Measurements from ENCODE around the gene FKBP2.

FKBP2 gene

GRCh38 chr11:64240435-64241240 is at the start of gene FKBP2:
Gene FKBP2 (plus strand): TSS chr11:64241095. CDS start chr11:64242388, 1,293 bp downstream.
- DNase-seq (ENCODE audit: low spot score) = peak; percentile 97

GRCh38 chr11:64192434-64192833 is 48.5 kb upstream of the FKBP2 start:
- no peak for DNase-seq (ENCODE audit: low spot score)

- DNase-seq (ENCODE audit: low spot score) = no peak
These were observed 44.3 kb upstream of the FKBP2 start for GRCh38 chr11:64196626-64197025.

- no peak for DNase-seq (ENCODE audit: low spot score)
These were observed 42.4 kb upstream of the FKBP2 start for GRCh38 chr11:64198511-64198910.

- DNase-seq (ENCODE audit: low spot score) = no peak
These were observed 39.4 kb upstream of the FKBP2 start for GRCh38 chr11:64201543-64201942.

GRCh38 chr11:64202992-64203391 is 37.9 kb upstream of the FKBP2 start:
- DNase-seq (ENCODE audit: low spot score) = no peak

- DNase-seq (ENCODE audit: low spot score) = no peak
These were observed 37.3 kb upstream of the FKBP2 start for GRCh38 chr11:64203421-64204079.

- no peak for DNase-seq (ENCODE audit: low spot score)
These were observed 36.8 kb upstream of the FKBP2 start for GRCh38 chr11:64204080-64204440.

- peak; percentile 91 for DNase-seq (ENCODE audit: low spot score)
These were observed 36.4 kb upstream of the FKBP2 start for GRCh38 chr11:64204464-64204989.

GRCh38 chr11:64206457-64207255 is 34.2 kb upstream of the FKBP2 start, which contains the start of gene FERMT3:
Gene FERMT3 (plus strand): TSS chr11:64206721. CDS start chr11:64207365, 644 bp downstream.
- no peak for DNase-seq (ENCODE audit: low spot score)

GRCh38 chr11:64207256-64208085 is 33.4 kb upstream of the FKBP2 start:
- no peak for DNase-seq (ENCODE audit: low spot score)

- DNase-seq (ENCODE audit: low spot score) = no peak
These were observed 32.7 kb upstream of the FKBP2 start for GRCh38 chr11:64208086-64208795.

GRCh38 chr11:64208796-64209562 is 31.9 kb upstream of the FKBP2 start:
- DNase-seq (ENCODE audit: low spot score) = no peak

GRCh38 chr11:64209563-64209843 is 31.4 kb upstream of the FKBP2 start:
- no peak for DNase-seq (ENCODE audit: low spot score)

- DNase-seq (ENCODE audit: low spot score) = peak; percentile 55
These were observed 30.4 kb upstream of the FKBP2 start for GRCh38 chr11:64210301-64211020.

GRCh38 chr11:64211181-64211872 is 29.6 kb upstream of the FKBP2 start:
- DNase-seq (ENCODE audit: low spot score) = no peak

- DNase-seq (ENCODE audit: low spot score) = no peak
These were observed 24.0 kb upstream of the FKBP2 start for GRCh38 chr11:64216879-64217278.

GRCh38 chr11:64218628-64219353 is 22.1 kb upstream of the FKBP2 start:
- no peak for DNase-seq (ENCODE audit: low spot score)

Measured in cerebellar cortex (tissue), 1 donor.